Ascending aorta (tissue), 2 donors: Measurements from ENCODE around the gene TNFAIP3. TPM values are rescaled to one million over a fixed set of nuclear protein-coding genes. Genes with fewer than 3 reads are reported as not detected.

Source experiments
- DNase-seq, 2 donors: peaks; one replicate each; pipeline ENCODE4 v3.0.0-alpha.2; 2019; ENCODE audit warnings: low spot score in 2 of 2
- H3K27ac ChIP-seq, 2 donors: fragments of 200-600 bp; sonication (generic); one replicate each; pipeline ENCODE4 v1.5.1; 2016 to 2017; ENCODE audit warnings: mild to moderate bottlenecking in 1 of 2
- H3K27me3 ChIP-seq: fragments of 200-600 bp; sonication (generic); one replicate; pipeline ENCODE4 v1.5.1; 2017
- H3K36me3 ChIP-seq, 2 donors: fragments of 200-600 bp; sonication (generic); one replicate each; pipeline ENCODE4 v1.5.1; 2016
- H3K4me1 ChIP-seq, 2 donors: fragments of 200-600 bp; sonication (generic); one replicate each; pipeline ENCODE4 v1.5.1; 2016 to 2017; ENCODE audit warnings: mild to moderate bottlenecking in 1 of 2
- H3K4me3 ChIP-seq, 2 donors: fragments of 200-600 bp; sonication (generic); one replicate each; pipeline ENCODE4 v1.5.1; 2016 to 2017; ENCODE audit warnings: mild to moderate bottlenecking in 1 of 2
- H3K9me3 ChIP-seq, 2 donors: fragments of 200-600 bp; sonication (generic); one replicate each; pipeline ENCODE4 v1.5.1; 2016
- CTCF ChIP-seq, 3 experiments: fragments of 200-600 bp in 2 of 3; fragments of 450-650 bp in 1 of 3; sonication (generic) in 2 of 3; IDR thresholded peaks; one replicate each; pipeline ENCODE4 v1.5.1; 2016 to 2019; ENCODE audit warnings: antibody characterized with exemption in 3 of 3, mild to moderate bottlenecking in 1 of 3, moderate library complexity in 1 of 3
- intact Hi-C: fragments of 100-400 bp; cut with DNase I; formaldehyde crosslinking; loops from one replicate; pipeline ENCODE4 v1.15.1; 2023
- total RNA-seq: library from RNA; depleted of rRNA; stranded (reverse); fragments of >200 nt; gene quantifications from one replicate; pipeline ENCODE4 v1.1.0, GENCODE V29; 2016

Gene TNFAIP3
- total RNA-seq, 1 donor from 2014 or later: 24.5 TPM

- Histone ChIP-seq H3K4me1 (no peaks in the 10 kb centered on the region), H3K27ac (no peak overlapping the region), H3K36me3 (no peaks in the 10 kb centered on the region), H3K9me3 (no peaks in the 10 kb centered on the region), H3K27me3 (no peaks in the 10 kb centered on the region), H3K4me3 (no peak overlapping the region)
- no peak for DNase-seq
- intact Hi-C loops: no loop called here
- no peak for TF ChIP-seq CTCF (IDR thresholded peaks at IDR 0.05)
Measured at GRCh38 chr6:137911675-137912191, 44.7 kb downstream of the TNFAIP3 start.

GRCh38 chr6:137912813-137913212 lies 45.8 kb downstream of the TNFAIP3 start:
- Histone ChIP-seq H3K9me3 (no peaks in the 10 kb centered on the region), H3K4me1 (no peaks in the 10 kb centered on the region), H3K4me3 (no peak overlapping the region), H3K36me3 (no peaks in the 10 kb centered on the region), H3K27me3 (no peaks in the 10 kb centered on the region), H3K27ac (no peak overlapping the region)
- intact Hi-C loops: no loop called here
- DNase-seq: no peak
- no peak for TF ChIP-seq CTCF (IDR thresholded peaks at IDR 0.05)

GRCh38 chr6:137913434-137913833 lies 46.4 kb downstream of the TNFAIP3 start:
- H3K9me3 ChIP-seq: no peaks in the 10 kb centered on the region
- H3K36me3 ChIP-seq: no peaks in the 10 kb centered on the region
- no peaks in the 10 kb centered on the region for H3K4me1 ChIP-seq
- H3K4me3 ChIP-seq: no peak overlapping the region
- no peak overlapping the region for H3K27ac ChIP-seq
- no peaks in the 10 kb centered on the region for H3K27me3 ChIP-seq
- no peak for TF ChIP-seq CTCF (IDR thresholded peaks at IDR 0.05)
- intact Hi-C loops: no loop called here
- DNase-seq: no peak

GRCh38 chr6:137913996-137914529 lies 47.0 kb downstream of the TNFAIP3 start:
- no peaks in the 10 kb centered on the region for H3K36me3 ChIP-seq
- TF ChIP-seq CTCF (IDR thresholded peaks at IDR 0.05): no peak
- H3K27ac ChIP-seq: no peak overlapping the region
- H3K4me3 ChIP-seq: no peak overlapping the region
- no peaks in the 10 kb centered on the region for H3K27me3 ChIP-seq
- H3K4me1 ChIP-seq: no peaks in the 10 kb centered on the region
- intact Hi-C loops: no loop called here
- DNase-seq: no peak
- no peaks in the 10 kb centered on the region for H3K9me3 ChIP-seq

GRCh38 chr6:137914530-137915193 lies 47.6 kb downstream of the TNFAIP3 start:
- H3K27ac ChIP-seq: no peak overlapping the region

More at GRCh38 chr6:137914530-137915193, 47.6 kb downstream of the TNFAIP3 start:
- Histone ChIP-seq H3K36me3 (no peaks in the 10 kb centered on the region), H3K9me3 (no peaks in the 10 kb centered on the region), H3K27me3 (no peaks in the 10 kb centered on the region), H3K4me1 (no peaks in the 10 kb centered on the region), H3K4me3 (no peak overlapping the region)
- intact Hi-C loops: no loop called here
- TF ChIP-seq CTCF (IDR thresholded peaks at IDR 0.05): no peak
- no peak for DNase-seq
